Epidermal melanocyte (primary cell): ENCODE measurements around the gene POLDIP3.

Source experiments
- DNase-seq: peaks from one replicate; pipeline ENCODE4 v3.0.0; 2011; ENCODE audit warnings: low spot score; ENCODE audit not compliant: insufficient read length

The POLDIP3 gene

DNA sequence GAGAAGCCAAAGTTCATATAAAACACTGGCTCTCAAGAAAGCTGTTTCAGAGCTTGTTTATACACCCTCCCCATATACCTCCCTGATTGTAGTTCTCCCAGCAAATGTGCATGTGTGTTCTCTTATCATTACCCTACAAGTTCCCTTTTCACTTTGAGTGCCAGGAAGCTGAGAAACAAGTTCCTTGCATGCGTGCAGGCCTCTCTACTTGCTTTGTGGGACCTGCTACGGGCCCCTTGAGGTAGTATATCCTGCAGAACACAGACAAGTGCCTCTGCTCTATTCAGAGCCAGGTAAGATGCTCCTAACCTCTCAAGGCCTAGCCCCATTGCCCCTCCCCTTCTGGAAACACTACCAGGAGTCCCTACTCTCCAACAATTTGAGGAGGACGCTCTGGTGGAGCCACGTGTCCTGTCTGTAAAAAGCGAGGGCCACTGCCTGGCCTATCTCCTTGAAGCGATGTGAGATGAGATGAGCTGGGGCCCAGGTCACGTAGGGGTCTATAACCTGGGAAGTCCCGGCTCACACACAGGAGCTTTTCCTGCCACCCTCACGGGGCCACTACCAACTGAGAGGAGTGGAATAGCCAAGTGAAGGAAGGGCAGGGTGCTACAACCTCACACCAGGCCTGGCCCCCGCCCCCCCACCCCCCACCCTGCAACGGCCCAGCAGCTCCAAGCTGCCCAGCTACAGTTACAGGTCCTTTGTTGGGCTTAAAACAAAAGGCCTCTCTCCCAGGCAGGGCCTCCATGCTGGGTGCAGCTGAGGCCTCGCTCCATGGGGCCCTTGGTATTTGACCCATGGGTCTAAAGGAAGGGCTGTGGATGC is 28.3 kb upstream of the POLDIP3 start:
- no peak for DNase-seq

DNA sequence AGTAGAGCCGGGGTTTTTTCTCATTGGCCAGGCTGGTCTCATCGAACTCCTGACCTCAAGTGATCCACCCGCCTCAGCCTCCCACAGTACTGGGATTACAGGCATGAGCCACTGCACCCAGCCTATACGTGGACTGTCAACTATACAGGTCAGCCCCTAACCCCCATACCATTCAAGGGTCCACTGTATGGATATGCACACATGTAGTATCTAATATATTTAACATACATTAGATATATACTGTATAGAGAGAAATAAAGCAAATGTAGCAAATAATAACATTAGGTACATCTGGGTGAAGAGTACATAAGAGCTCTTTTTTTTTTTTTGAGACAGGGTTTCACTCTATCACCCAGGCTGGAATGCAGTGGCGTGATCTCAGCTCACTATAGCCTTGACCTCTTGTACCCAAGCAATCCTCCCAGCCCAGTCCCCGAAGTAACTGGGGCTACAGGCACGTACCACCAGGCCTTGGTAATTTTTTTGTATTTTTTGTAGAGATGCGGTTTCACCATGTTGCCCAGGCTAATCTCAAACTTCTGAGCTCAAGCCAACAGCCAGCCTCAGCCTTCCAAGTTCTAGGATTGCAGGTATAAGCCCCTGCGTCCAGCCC is 27.2 kb upstream of the POLDIP3 start:
- DNase-seq = no peak

GRCh38 chr22:42639541-42640241 is 25.0 kb upstream of the POLDIP3 start:
- no peak for DNase-seq

- DNase-seq = no peak
These were observed 22.9 kb upstream of the POLDIP3 start for GRCh38 chr22:42637555-42637954.

- no peak for DNase-seq
These were observed 21.8 kb upstream of the POLDIP3 start for GRCh38 chr22:42636506-42636905.

- DNase-seq = peak; percentile 74
These were observed 20.8 kb upstream of the POLDIP3 start for GRCh38 chr22:42635531-42635930.

DNA sequence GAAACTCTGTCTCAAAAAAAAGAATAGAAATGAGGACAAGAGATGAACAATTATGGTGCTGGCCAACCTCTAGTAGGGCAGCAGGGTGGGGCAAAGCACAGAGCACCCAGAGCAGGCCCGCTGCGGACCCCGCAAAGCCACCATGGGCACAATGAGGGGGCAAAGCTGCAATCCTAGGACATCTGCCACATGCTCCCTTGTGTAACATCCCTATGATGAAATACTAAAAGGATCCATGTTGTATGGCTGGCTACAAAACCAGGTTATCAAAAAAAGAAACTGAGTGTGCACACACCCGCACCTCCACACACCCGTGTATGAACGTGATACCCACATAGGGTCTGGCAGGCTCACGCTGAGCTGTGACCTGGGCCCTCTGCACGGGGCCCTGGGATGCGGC is 18.3 kb upstream of the POLDIP3 start:
- DNase-seq = no peak

GRCh38 chr22:42632096-42632495 is 17.4 kb upstream of the POLDIP3 start:
- no peak for DNase-seq

- no peak for DNase-seq
These were observed 16.4 kb upstream of the POLDIP3 start for GRCh38 chr22:42630901-42631602.

DNA sequence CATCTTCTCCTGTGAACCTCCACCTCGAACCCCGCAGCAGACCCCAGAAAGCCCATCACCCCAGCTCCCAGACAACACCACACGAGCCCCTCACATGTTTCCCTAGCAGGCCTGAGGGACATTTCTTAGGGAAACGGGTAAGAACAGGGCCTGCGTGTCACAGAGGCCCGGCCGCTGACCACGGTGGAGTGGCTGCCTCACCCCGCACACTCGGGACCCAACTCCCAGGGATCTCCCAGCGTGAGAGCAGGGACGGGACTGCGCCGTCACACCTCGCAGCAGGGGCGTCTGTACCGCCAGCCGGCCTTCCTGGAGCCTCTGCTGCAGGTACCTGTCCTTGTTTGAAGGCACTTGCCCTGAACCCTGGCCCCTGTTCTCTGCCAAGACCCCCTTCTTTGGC is 15.5 kb upstream of the POLDIP3 start:
- DNase-seq = no peak

- DNase-seq = no peak
These were observed 13.3 kb upstream of the POLDIP3 start for GRCh38 chr22:42627981-42628380.

- no peak for DNase-seq
These were observed 12.4 kb upstream of the POLDIP3 start for GRCh38 chr22:42626951-42627625.

DNA sequence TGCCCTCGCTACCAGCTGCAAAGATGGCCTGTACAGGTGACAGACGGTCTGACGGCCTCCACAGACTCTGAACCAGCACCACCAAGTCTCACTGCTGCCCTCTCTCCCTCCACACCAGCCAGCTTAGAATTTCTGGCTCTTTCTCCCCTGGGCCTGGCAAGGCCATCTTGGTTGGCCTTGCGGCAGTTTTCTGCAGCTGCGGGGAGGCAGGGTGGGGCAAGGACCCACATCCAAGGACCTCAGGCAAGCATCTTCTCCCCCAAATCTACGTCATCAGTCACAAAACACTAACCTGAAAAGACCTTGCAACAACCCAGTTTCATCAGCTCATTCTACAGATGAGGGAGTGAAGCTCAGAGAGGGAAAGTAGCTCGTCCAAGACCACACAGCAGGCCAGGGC is 11.7 kb upstream of the POLDIP3 start:
- DNase-seq = no peak

DNA sequence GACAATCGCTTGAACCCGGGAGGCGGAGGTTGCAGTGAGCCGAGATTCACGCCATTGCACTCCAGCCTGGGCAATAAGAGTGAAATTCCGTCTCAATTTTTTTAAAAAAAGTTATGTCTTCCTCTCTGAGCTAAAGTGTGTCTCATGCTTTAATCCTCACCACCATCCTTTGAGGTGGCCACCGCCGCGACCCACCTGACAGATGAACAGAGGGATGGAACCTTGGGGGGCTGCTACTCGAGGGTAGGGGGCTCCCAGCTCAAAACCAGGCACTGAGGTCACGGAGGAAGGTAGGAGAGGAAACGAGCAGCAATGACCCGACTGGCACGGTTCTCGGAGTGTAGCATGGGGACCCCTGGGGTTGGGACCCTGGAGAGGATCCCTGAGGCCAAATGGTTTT is 10.7 kb upstream of the POLDIP3 start:
- DNase-seq = no peak

- no peak for DNase-seq
These were observed 9.9 kb upstream of the POLDIP3 start for GRCh38 chr22:42624551-42625106.

GRCh38 chr22:42623756-42624441 is 9.2 kb upstream of the POLDIP3 start:
- DNase-seq = no peak

DNA sequence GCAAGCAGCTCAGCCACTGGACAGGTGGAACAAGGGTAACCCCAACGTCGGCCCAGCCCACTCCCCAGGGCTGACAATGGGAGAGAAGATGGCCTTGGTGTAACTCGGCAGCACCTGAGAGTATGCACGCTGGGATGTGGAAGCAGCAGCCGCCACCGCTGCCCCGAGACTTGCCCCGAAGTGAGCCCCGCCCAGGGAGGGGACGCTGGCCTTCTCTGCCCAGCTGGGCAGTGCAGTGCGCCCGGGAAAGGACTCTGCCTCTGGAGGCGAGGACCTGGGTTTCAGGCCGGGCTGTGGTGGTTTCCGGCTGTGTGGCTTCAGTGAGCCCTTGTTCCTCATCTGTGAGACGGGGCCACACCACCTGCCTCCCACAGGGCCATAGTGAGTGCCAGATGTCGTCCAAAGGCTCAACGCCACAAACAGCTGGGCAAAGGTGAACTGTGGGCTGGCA is 8.6 kb upstream of the POLDIP3 start:
- DNase-seq = no peak

- DNase-seq = no peak
These were observed 7.5 kb upstream of the POLDIP3 start for GRCh38 chr22:42622061-42622710.

GRCh38 chr22:42621505-42622002 is 6.9 kb upstream of the POLDIP3 start:
- peak; percentile 79 for DNase-seq

- DNase-seq = no peak
These were observed 5.4 kb upstream of the POLDIP3 start for GRCh38 chr22:42620084-42620483.
